ENCODE data around the gene APOL6.

DNA sequence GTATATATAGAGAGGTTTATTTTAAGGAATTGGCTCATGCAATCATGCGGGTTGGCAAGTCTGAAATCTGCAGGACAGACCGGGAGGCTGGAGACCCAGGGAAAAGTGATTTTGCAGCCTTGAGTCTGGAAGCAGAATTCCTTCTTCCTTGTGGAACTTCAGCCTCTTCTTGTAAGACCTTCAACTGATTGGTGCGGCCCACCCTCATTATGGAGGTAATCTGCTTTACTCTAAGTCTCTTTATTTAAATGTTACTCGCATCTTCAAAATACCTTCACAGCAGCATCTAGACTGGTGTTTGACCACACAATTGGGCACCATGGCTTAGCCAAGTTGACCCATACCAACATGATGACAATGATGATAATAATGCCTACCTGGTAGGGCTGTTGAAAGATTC lies 48.9 kb upstream of the APOL6 start:
- TF ChIP-seq, protein P1, sequence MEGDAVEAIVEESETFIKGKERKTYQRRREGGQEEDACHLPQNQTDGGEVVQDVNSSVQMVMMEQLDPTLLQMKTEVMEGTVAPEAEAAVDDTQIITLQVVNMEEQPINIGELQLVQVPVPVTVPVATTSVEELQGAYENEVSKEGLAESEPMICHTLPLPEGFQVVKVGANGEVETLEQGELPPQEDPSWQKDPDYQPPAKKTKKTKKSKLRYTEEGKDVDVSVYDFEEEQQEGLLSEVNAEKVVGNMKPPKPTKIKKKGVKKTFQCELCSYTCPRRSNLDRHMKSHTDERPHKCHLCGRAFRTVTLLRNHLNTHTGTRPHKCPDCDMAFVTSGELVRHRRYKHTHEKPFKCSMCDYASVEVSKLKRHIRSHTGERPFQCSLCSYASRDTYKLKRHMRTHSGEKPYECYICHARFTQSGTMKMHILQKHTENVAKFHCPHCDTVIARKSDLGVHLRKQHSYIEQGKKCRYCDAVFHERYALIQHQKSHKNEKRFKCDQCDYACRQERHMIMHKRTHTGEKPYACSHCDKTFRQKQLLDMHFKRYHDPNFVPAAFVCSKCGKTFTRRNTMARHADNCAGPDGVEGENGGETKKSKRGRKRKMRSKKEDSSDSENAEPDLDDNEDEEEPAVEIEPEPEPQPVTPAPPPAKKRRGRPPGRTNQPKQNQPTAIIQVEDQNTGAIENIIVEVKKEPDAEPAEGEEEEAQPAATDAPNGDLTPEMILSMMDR (IDR thresholded peaks at IDR 0.05; ENCODE audit: low read length): no peak
- TF ChIP-seq EZH2 (optimal IDR thresholded peaks at IDR 0.05; ENCODE audit: low read depth, low read length): no peak
- no peak for TF ChIP-seq EZH2phosphoT487 (IDR thresholded peaks at IDR 0.05; ENCODE audit: low read length)
